ENCODE data around the gene TRIM58.

DNA sequence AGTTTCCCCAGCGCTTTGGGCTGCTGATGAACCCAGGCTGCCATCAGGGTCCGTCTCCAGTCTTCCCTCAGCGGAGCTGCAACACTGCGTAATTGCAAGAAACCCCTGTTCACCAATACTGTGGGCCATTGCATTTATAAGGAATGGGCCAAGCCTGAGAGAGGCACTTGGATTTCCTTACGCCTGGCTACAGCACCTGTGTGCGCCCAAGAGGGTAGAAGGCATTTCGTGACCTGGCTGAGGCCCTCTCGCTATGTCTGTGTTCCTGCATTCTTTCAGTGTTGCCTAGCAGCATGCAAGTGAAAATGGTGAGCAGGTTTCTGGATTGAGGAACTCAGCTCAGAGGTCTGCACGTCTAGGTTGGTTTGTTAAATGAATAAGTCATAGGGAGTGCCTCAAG, 26.4 kb downstream of the TRIM58 start:
- TF ChIP-seq, protein P1, sequence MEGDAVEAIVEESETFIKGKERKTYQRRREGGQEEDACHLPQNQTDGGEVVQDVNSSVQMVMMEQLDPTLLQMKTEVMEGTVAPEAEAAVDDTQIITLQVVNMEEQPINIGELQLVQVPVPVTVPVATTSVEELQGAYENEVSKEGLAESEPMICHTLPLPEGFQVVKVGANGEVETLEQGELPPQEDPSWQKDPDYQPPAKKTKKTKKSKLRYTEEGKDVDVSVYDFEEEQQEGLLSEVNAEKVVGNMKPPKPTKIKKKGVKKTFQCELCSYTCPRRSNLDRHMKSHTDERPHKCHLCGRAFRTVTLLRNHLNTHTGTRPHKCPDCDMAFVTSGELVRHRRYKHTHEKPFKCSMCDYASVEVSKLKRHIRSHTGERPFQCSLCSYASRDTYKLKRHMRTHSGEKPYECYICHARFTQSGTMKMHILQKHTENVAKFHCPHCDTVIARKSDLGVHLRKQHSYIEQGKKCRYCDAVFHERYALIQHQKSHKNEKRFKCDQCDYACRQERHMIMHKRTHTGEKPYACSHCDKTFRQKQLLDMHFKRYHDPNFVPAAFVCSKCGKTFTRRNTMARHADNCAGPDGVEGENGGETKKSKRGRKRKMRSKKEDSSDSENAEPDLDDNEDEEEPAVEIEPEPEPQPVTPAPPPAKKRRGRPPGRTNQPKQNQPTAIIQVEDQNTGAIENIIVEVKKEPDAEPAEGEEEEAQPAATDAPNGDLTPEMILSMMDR (IDR thresholded peaks at IDR 0.05) = no peak
- no peak for TF ChIP-seq EP300 (IDR thresholded peaks at IDR 0.05)
- no peak for TF ChIP-seq POLR2A (IDR thresholded peaks at IDR 0.05)

Data from suprapubic skin (tissue), 3 donors.